HepG2 (cell line): ENCODE data around the gene ANKRD44.
A peak's percentile ranks its signal among the peaks of the same experiment; 100 is the strongest.

Experiments
- EZH2 ChIP-seq: conservative IDR thresholded peaks from 2 replicates; pipeline ENCODE4 v1.6.1; 2012; ENCODE audit warnings: mild to moderate bottlenecking, low read depth, low read length, moderate library complexity
- GABPA ChIP-seq, 2 experiments: IDR thresholded peaks; 2 replicates each; pipeline ENCODE4 v1.6.1; 2011 to 2016; ENCODE audit warnings: low read depth in 2 of 2, low read length in 1 of 2, missing biosample characterization in 1 of 2, missing genetic modification characterization in 1 of 2
- POLR2A ChIP-seq, 2 experiments: IDR thresholded peaks; 2 replicates each; pipeline ENCODE4 v1.6.1; 2011; ENCODE audit warnings: low read depth in 2 of 2, low read length in 2 of 2, mild to moderate bottlenecking in 1 of 2, moderate library complexity in 1 of 2; ENCODE audit not compliant: insufficient read depth in 1 of 2
- TCF7L2 ChIP-seq: IDR thresholded peaks from 2 replicates; pipeline ENCODE4 v1.6.1; 2011; ENCODE audit warnings: mild to moderate bottlenecking, low read depth, low read length, moderate library complexity
- ZNF274 ChIP-seq: sonication (generic); formaldehyde crosslinking; IDR thresholded peaks from 2 replicates; pipeline ENCODE4 v1.5.1; 2020; ENCODE audit warnings: mild to moderate bottlenecking, missing genetic modification reagents
- ZNF780A ChIP-seq: sonication (generic); formaldehyde crosslinking; IDR thresholded peaks from 2 replicates; pipeline ENCODE4 v1.8.0; 2022; ENCODE audit warnings: mild to moderate bottlenecking, missing genetic modification reagents, moderate library complexity
- TF ChIP-seq, protein P1 (sequence below): sonication (generic); formaldehyde crosslinking; conservative IDR thresholded peaks from 2 replicates; pipeline ENCODE4 v1.8.0; 2022; ENCODE audit warnings: low read depth, missing genetic modification reagents
- TF ChIP-seq, protein P2 (sequence below): sonication (generic); formaldehyde crosslinking; IDR thresholded peaks from 2 replicates; pipeline ENCODE4 v1.4.0; 2020; ENCODE audit warnings: missing genetic modification reagents
- TF ChIP-seq, protein P3 (sequence below): sonication (generic); formaldehyde crosslinking; IDR thresholded peaks from 2 replicates; pipeline ENCODE4 v1.5.0; 2020; ENCODE audit warnings: mild to moderate bottlenecking, missing genetic modification reagents, moderate library complexity
- TF ChIP-seq, protein P4 (sequence below), 2 experiments: IDR thresholded peaks; 2 replicates each; pipeline ENCODE4 v1.6.1; 2011 to 2012; ENCODE audit warnings: low read length in 2 of 2, borderline replicate concordance in 1 of 2, low read depth in 1 of 2, mild to moderate bottlenecking in 1 of 2, moderate library complexity in 1 of 2

DNA sequence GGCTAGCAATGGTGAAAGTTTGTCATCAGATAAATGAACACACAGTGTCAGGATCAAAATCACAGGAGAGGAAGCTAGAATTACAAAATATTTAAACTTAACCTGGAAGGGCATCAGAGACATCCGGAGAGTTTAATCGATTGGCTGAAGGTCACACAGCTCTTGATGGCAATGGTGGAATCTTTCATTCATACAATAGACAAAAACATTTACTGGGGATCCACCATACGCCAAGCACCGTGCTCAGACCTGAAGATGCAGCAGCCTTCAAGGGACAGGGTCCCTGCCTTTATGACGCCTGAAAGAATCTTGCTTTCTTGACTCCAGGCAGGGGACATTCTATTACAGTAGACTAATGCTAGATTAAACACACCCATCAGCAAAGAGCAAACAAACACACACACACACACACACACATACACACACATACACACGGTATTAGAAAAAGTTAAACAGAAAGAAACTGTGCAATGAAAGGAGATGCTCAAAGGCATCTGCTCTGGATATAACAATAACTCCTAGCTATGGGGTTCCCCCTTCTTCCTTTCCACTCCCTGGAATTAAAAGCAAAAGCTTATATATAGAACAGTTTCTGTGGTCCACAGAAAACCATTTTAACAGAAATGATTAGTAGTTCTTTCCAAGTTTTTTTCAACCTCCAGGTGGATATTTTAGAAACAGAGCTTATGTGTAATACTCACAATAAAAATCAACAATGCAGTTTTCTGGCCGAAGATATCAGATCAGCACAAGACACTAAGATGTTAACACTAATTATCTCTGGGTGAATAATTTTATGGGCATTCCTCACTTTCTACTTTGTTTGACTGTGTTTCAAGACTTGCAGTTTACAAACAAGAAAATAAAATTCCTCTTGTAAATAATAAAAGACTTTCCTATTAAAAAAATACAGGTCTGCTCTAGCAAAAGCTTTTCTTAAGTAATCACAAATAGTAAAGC, 151.7 kb downstream of the ANKRD44 start:
- no peak for TF ChIP-seq ZNF274 (CRISPR knock-in tag)
- TF ChIP-seq, protein P1, sequence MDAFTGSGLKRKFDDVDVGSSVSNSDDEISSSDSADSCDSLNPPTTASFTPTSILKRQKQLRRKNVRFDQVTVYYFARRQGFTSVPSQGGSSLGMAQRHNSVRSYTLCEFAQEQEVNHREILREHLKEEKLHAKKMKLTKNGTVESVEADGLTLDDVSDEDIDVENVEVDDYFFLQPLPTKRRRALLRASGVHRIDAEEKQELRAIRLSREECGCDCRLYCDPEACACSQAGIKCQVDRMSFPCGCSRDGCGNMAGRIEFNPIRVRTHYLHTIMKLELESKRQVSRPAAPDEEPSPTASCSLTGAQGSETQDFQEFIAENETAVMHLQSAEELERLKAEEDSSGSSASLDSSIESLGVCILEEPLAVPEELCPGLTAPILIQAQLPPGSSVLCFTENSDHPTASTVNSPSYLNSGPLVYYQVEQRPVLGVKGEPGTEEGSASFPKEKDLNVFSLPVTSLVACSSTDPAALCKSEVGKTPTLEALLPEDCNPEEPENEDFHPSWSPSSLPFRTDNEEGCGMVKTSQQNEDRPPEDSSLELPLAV (CRISPR knock-in tag) = no peak
- TF ChIP-seq TCF7L2 = no peak
- TF ChIP-seq, protein P2, sequence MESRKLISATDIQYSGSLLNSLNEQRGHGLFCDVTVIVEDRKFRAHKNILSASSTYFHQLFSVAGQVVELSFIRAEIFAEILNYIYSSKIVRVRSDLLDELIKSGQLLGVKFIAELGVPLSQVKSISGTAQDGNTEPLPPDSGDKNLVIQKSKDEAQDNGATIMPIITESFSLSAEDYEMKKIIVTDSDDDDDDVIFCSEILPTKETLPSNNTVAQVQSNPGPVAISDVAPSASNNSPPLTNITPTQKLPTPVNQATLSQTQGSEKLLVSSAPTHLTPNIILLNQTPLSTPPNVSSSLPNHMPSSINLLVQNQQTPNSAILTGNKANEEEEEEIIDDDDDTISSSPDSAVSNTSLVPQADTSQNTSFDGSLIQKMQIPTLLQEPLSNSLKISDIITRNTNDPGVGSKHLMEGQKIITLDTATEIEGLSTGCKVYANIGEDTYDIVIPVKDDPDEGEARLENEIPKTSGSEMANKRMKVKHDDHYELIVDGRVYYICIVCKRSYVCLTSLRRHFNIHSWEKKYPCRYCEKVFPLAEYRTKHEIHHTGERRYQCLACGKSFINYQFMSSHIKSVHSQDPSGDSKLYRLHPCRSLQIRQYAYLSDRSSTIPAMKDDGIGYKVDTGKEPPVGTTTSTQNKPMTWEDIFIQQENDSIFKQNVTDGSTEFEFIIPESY (CRISPR knock-in tag) = no peak
- TF ChIP-seq GABPA (IDR thresholded peaks at IDR 0.05; ENCODE audit: low read depth, low read length) = no peak
- TF ChIP-seq GABPA (CRISPR knock-in tag; IDR thresholded peaks at IDR 0.05; ENCODE audit: low read depth) = peak; percentile 78
- TF ChIP-seq, protein P3, sequence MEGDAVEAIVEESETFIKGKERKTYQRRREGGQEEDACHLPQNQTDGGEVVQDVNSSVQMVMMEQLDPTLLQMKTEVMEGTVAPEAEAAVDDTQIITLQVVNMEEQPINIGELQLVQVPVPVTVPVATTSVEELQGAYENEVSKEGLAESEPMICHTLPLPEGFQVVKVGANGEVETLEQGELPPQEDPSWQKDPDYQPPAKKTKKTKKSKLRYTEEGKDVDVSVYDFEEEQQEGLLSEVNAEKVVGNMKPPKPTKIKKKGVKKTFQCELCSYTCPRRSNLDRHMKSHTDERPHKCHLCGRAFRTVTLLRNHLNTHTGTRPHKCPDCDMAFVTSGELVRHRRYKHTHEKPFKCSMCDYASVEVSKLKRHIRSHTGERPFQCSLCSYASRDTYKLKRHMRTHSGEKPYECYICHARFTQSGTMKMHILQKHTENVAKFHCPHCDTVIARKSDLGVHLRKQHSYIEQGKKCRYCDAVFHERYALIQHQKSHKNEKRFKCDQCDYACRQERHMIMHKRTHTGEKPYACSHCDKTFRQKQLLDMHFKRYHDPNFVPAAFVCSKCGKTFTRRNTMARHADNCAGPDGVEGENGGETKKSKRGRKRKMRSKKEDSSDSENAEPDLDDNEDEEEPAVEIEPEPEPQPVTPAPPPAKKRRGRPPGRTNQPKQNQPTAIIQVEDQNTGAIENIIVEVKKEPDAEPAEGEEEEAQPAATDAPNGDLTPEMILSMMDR = no peak
- TF ChIP-seq POLR2A (IDR thresholded peaks at IDR 0.05; ENCODE audit: insufficient read depth in 1 of 2, low read depth in 2 of 2, low read length in 2 of 2) = no peak
- TF ChIP-seq ZNF780A (CRISPR knock-in tag) = no peak
- TF ChIP-seq EZH2 = no peak
- TF ChIP-seq, protein P4, sequence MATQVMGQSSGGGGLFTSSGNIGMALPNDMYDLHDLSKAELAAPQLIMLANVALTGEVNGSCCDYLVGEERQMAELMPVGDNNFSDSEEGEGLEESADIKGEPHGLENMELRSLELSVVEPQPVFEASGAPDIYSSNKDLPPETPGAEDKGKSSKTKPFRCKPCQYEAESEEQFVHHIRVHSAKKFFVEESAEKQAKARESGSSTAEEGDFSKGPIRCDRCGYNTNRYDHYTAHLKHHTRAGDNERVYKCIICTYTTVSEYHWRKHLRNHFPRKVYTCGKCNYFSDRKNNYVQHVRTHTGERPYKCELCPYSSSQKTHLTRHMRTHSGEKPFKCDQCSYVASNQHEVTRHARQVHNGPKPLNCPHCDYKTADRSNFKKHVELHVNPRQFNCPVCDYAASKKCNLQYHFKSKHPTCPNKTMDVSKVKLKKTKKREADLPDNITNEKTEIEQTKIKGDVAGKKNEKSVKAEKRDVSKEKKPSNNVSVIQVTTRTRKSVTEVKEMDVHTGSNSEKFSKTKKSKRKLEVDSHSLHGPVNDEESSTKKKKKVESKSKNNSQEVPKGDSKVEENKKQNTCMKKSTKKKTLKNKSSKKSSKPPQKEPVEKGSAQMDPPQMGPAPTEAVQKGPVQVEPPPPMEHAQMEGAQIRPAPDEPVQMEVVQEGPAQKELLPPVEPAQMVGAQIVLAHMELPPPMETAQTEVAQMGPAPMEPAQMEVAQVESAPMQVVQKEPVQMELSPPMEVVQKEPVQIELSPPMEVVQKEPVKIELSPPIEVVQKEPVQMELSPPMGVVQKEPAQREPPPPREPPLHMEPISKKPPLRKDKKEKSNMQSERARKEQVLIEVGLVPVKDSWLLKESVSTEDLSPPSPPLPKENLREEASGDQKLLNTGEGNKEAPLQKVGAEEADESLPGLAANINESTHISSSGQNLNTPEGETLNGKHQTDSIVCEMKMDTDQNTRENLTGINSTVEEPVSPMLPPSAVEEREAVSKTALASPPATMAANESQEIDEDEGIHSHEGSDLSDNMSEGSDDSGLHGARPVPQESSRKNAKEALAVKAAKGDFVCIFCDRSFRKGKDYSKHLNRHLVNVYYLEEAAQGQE (IDR thresholded peaks at IDR 0.05; ENCODE audit: borderline replicate concordance in 1 of 2, low read depth in 1 of 2, low read length in 2 of 2) = no peak
